Epithelial cell of proximal tubule (primary cell): Measurements from ENCODE around the gene NUP62. TPM values are rescaled to one million over a fixed set of nuclear protein-coding genes. Genes with fewer than 3 reads are reported as not detected.
A peak's percentile ranks its signal among the peaks of the same experiment; 100 is the strongest.

Experiments used
- DNase-seq: peaks from one replicate; pipeline ENCODE4 v3.0.0-alpha.2; 2011; ENCODE audit warnings: low read depth
- H3K4me3 ChIP-seq: 2 replicates; pipeline ENCODE4 v1.5.1; 2011; ENCODE audit warnings: low read depth, mild to moderate bottlenecking, low read length
- CTCF ChIP-seq: conservative IDR thresholded peaks from 2 replicates; pipeline ENCODE4 v1.5.1; 2012; ENCODE audit warnings: low read depth, mild to moderate bottlenecking, low read length
- total RNA-seq: library from RNA; depleted of rRNA; stranded (reverse); fragments of >200 nt; gene quantifications from 2 replicates; pipeline ENCODE4 v1.2.3, GENCODE V29; 2015

The NUP62 gene
- total RNA-seq, 1 donor from 2014 or later = 83.7 TPM

- DNase-seq = no peak
- peak; percentile 55 for TF ChIP-seq CTCF
- peak overlapping the region; percentile 30 for H3K4me3 ChIP-seq
These were observed 39.5 kb downstream of the NUP62 start for GRCh38 chr19:49889687-49890348.

- no peak overlapping the region for H3K4me3 ChIP-seq
- no peak for DNase-seq
- TF ChIP-seq CTCF = no peak
These were observed 40.1 kb downstream of the NUP62 start for GRCh38 chr19:49889038-49889686.

GRCh38 chr19:49888510-49888824 lies 40.8 kb downstream of the NUP62 start:
- no peak for TF ChIP-seq CTCF
- no peak for DNase-seq
- no peak overlapping the region for H3K4me3 ChIP-seq

- DNase-seq = no peak
- TF ChIP-seq CTCF = no peak
- H3K4me3 ChIP-seq = no peak overlapping the region
These were observed 41.4 kb downstream of the NUP62 start for GRCh38 chr19:49887665-49888509.

GRCh38 chr19:49887037-49887664 lies 42.2 kb downstream of the NUP62 start:
- H3K4me3 ChIP-seq = no peak overlapping the region
- DNase-seq = no peak
- no peak for TF ChIP-seq CTCF

GRCh38 chr19:49884760-49885159 lies 44.5 kb downstream of the NUP62 start:
- no peak for DNase-seq
- no peak overlapping the region for H3K4me3 ChIP-seq
- no peak for TF ChIP-seq CTCF
